SKM-1 treated with dmso at 0.1 percent for 144 hours (cell line): Measurements from ENCODE around the gene DUOXA1.
A peak's percentile ranks its signal among the peaks of the same experiment; 100 is the strongest.

Experiments
- DNase-seq: peaks from one replicate; lab custom pipeline; 2025; ENCODE audit not compliant: unreplicated experiment; lab: John Stamatoyannopoulos, UW

DUOXA1 gene, protein sequence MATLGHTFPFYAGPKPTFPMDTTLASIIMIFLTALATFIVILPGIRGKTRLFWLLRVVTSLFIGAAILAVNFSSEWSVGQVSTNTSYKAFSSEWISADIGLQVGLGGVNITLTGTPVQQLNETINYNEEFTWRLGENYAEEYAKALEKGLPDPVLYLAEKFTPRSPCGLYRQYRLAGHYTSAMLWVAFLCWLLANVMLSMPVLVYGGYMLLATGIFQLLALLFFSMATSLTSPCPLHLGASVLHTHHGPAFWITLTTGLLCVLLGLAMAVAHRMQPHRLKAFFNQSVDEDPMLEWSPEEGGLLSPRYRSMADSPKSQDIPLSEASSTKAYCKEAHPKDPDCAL

DNA sequence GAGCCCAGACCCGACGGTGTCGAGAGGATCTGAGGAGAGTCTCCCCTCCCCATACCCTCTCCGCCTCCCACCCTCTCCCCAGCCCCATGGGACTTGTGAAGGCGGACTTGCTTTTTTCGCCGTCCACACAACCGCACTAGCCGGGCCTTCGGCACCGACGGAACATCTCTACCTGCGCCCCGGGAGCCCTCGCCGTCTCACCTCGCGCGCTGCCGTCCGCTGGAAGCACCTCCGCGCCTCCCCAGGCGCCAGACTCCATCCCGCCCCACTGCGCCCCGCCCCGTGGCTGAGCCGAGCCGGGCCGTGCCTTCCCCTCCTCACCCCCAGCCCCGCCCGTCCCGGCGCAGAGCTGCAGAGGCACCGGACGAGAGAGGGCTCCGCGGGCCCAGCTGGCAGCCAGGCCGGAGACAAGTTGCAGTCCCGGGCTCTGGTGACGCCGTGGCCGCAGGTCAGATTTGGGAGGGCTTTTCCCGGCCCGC is at the start of gene DUOXA1, which contains the start of gene DUOX1:
DUOXA1 (minus strand) TSS at position 229 of the 479 bp plus-strand sequence. CDS start 6,865 bp downstream, outside the sequence.
DUOX1 (plus strand) TSS at position 344 of the 479 bp plus-strand sequence. CDS start 1,973 bp downstream, outside the sequence.
- DNase-seq = no peak

DNA sequence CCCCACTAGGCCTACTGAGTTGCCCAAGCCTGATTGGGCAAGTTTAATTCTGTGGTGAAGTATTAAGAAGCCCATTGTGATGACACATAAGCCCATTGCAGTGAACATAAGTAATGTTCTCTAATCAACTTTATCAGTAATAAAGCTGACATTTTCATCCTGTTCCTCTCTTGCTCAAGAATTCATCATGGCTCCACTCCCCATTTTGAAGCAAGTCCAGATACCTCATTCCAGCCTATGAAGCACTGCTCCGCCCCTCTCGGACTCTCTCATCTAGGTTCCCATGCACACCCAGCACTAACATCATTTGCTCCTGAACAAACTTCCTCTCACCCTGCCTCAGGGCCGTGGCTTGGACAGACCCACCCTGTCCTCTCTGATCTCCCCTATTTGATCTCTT is 47.6 kb upstream of the DUOXA1 start:
- no peak for DNase-seq

DNA sequence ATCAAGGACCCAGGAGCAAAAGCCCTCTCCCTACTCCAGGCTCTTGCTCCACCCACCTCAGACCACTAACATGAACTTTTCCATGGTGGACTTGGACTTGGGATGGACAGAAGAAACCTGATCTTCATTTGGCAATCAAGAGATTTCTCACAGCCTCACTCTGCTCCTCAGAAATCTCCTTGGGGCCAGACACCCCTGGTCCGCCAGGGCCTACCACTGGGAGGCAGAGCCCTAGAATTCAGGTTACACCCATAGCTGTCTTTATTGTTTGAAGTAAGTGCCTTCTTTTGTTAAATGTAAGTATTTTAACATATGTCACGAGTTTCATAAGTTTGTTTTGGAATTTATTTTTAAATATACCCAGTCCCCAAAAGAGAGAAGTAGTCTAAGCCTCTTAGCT is 44.9 kb upstream of the DUOXA1 start:
- DNase-seq = no peak

DNA sequence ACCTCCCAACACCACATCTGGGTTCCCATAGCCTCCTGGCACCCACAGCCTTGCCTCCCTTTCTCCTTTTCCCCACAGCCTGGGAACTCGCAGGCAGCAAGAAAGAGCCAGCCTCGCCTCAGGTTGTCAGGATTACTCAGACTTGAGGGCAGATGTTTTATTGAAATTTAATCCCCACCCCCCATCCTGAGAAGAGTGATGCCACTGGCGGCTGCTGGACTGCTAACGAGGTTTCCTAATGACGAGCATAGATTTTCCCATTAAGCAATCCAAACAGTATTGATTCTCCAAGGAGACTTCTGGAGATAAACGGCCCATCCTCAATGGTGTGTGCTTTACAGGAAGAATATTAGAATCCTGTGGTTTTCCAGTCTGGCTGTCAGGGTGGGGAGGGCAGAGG is 44.4 kb upstream of the DUOXA1 start:
- DNase-seq = no peak

DNA sequence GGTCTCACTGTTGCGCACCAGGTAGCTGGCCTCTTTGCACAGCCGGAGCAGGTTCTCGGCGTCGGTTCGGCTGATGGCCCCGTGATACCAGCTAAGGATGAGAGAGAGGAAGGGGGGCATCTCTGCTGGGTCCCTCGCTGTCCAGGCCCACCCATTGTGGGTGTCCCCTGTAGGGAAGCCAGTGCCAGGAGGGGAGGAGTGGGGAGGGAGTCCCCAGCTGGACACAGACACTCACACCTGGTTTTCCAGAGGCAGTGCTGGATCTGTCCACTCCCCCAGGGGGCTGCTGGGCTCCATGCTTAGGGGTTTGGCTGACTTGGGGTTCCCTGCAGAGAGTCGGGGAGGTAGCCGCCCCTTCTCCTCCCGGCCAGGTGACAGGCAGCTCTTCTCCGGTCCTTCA is 42.2 kb upstream of the DUOXA1 start:
- no peak for DNase-seq

DNA sequence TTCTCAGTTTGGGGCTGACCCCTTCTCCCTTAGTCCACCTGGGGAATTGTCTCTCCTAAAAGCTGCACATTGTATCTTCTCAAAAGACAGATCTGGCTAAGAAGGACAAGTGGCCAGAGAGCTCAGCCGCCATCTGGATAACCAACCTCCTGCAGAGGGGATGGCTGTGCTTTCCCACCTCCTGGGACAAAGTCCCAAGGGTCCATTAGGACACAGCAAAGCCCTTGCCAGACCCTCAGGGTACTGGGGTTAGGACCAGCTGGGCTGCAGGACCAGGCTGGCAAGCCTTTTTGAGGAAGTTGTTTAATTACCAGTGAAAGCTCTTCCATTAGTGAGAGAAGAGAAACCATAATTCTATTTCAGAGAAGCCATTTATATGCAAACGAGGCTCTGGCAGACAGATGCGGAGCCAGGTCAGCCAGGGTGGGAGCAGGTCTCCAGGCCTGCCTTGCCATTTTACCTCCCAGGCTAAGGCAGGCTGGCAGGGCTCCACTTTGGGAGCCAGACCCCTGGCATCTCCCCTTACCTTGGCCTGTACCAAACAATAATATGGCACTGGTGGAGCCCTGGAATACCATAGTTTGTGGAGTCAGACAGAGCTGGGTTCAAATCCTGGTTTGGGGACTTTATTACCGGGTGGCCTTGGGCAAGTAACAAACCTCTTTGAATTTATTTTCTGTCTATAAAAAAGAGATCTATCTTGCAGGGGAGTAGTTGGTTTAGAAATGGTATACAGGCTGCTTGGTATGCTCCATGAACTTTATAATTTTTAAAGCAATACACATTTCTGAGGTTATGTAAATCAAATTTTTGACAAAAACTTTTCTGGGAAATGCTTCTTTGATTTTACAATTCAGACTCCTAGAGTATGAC is 40.2 kb upstream of the DUOXA1 start:
- DNase-seq = no peak

DNA sequence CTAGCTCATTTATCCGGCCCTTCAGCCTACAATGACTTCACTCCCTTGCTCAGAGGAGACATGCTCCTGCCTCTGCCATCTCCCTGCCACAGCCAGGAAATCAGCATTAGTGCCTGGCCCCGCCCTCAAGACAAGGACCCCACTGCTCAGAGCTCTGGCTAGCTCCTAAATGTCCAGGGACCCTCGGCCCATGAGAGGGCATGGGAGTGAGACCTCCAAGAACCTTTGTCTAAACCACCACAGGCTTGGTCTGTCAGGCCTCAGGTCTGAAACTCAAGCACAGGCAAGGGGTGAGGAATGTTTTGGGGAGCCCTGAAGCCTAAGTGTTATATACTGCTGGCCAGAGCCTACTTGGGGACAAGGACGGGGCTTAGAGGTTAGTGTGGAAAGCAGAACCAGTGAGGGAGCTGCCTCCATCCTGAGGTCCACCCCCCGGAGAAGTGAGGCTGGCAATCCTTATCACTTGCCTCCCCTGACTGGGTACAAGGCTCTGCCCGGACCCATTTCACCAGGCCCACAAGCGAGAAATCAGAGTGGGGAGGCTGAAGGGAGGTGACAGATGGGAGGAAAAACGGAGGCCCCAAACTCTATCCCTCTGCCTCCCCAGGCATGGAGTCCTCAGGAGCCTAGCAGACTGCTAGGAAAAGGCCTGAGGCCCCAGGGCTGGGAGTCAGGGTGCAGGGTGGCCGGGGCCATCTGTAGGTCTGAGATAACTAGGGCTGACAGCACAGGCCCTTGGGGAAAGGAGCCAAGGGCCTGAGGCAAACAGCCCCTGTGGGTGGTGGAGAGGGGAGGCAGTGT is 39.3 kb upstream of the DUOXA1 start:
- no peak for DNase-seq

DNA sequence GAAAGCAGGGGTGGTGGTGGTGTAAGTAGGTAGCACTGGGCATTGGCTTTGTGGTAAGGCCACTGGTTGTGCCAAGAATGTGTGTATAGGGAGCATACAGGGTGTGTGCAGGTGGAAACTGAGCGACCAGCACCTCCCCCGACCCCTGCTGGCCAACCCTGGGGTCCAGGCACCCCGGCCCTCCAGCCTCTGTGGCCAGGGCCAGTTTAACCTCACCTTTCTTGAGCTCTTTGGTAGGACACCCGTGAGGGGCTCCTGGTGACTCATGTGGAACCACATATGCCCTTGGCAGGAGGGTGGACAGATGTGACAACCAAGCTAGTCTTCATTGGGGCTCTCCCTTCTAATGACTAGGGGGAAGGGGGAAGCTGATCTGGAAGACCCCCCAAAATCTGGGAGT is 38.6 kb upstream of the DUOXA1 start:
- DNase-seq = no peak

DNA sequence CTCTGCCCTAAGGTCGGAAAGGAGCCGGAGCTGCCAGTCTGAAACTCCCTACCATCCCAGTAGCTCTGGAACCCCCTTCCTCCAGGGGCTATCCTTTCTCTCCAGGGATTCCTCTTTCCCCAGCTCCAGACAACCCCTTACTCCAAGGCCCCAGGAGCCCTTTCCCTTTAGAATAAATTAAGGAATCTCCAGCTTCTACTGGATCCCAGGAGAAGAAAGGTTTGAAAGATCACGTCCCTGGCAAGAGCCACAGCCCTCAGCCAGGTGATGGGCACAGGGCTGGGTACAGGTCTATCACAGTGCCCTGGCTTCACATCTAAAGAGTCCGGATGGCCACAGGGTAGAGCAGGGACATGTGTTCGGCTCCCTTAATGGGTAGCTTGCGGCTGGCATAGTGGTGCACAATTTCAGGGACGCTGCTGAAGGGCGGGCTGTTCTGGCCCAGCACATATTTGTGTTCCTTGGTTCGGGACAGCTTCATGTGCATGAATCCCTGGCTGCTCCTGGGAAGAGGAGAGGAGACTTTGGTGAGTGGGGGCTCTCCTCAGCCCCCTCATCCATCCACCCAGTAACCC is 38.0 kb upstream of the DUOXA1 start:
- no peak for DNase-seq

DNA sequence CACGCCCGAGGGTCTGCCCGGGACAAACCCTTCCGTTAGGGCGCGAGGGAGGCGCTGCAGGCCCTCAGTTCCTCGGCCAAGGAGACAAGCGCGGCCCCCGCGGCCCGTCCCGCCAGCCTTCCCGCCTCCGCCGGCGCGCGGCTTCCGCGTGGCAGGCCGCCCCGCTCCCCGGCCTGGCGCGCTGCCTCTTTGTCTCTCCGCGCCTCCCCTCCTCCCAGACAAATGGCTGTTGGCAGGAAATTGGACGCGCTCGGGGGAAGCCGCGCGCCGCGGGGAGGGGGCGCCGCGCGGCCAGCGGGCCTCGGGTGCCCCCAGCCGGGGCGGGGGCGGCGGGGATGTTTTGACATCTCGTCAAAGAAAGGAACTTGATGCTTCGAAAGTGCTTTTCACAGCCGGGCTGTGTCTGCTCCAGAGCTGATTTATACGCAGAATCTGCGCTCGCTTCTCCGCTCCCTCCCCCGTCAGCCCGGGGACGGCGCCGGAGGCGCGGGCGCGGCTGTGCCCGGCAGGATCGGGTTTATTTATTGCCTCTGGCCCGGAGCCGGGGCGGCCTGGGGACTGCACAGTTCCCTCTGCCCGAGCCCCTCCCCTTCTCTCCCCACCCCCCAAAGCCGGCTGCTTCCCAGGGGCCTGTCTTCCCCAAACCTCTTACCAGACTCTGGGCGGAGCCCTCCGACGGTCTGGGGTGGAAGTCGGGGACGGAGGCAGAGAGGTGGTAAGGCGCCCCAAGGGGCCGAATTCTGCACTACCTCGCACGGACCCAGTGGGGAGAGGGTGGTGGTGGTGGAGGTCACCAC is 37.4 kb upstream of the DUOXA1 start:
- DNase-seq = peak; percentile 93

DNA sequence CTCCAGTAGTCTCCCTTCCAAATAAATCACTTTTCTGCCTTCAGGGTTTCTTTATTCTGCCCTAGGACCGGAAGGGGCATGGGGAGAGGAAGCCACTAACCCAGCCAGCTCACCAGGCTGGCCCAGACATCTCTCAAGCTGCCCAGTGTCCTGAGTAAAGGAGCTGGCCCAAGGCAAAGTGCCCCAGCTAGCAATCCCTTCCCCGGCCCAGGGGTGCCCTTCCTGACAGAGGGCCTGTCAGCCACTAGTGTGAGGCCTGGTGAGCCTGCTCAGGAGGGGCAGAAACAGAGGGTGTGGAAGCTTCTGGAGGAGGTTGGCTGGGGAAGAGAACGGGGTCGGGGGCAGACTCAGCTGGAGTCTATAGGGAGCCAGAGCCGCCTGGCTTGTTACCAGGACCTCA is 35.9 kb upstream of the DUOXA1 start:
- DNase-seq = no peak

DNA sequence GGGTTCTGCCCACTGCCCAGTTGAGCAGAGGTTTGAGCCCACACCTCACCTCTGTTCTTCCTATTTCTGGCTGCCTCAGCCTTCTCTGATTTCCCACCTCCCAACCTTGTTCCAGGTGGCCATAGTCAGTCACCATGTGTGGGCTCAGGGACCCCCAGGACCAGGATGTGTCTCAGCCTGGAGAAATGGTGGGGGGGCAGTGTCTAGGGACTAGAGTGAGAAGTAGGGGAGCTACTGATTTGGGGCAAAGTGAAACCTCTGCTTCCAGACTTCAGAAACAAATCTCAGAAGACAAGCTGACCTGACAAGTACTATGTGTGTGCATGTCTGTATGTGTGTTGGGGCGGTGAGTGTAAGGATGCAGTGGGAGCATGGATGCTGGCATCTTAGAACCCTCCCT is 35.2 kb upstream of the DUOXA1 start:
- DNase-seq = no peak

DNA sequence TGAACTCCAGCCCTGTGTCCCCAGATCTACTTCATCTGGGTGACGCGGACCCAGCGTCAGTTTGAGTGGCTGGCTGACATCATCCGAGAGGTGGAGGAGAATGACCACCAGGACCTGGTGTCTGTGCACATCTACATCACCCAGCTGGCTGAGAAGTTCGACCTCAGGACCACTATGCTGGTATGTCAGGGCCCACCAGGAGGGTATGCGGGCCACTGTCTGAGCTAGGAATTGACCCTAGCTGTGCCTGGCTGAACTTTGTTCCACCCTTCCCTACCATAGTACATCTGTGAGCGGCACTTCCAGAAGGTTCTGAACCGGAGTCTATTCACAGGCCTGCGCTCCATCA is 33.8 kb upstream of the DUOXA1 start:
- DNase-seq = no peak

DNA sequence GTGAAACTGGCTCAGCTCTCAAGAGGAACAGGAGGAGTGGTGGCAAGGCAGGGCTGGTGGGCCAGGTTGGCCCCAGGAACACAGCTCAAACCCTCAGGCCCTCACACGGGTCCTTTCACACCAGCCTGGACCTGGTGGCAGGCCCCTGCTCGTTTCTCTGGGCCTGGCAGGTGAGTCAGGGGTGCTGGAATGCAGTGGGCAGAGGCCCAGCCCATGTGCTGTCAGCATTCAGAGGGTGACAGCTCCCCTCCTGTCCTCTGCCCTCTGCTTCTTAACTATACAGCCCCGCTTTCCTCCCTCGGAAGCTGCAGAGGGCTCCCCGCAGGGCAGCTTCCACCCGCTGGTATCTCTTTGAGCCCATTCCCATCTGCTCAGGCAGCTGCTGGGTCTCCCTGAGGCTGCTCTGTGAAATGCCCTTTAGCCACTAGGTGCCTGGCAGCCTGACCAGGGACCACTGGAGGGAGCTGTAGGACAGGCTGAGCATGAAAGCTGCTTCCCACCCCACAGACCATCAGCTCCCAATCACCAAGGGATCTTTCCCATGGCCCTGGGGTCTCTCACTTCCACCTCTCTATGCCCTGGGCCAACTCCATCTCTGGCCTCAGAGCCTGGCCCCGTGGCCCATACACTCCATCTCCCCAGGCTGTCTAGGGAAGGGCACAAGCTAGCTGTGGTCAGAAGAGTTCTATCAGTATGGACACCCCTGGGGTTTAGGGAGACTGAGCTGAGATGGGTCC is 33.3 kb upstream of the DUOXA1 start:
- DNase-seq = peak; percentile 53

DNA sequence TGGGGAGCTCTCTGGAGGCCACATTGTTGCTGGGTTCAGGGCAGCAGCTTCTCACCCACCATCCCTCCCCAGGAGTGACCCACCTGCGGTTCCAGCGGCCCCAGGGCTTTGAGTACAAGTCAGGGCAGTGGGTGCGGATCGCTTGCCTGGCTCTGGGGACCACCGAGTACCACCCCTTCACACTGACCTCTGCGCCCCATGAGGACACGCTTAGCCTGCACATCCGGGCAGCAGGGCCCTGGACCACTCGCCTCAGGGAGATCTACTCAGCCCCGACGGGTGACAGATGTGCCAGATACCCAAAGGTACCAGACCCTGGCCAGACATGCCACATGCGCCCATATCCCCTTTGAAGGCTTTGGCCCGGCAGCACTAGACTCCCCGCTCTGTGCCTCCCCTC is 32.0 kb upstream of the DUOXA1 start:
- no peak for DNase-seq

DNA sequence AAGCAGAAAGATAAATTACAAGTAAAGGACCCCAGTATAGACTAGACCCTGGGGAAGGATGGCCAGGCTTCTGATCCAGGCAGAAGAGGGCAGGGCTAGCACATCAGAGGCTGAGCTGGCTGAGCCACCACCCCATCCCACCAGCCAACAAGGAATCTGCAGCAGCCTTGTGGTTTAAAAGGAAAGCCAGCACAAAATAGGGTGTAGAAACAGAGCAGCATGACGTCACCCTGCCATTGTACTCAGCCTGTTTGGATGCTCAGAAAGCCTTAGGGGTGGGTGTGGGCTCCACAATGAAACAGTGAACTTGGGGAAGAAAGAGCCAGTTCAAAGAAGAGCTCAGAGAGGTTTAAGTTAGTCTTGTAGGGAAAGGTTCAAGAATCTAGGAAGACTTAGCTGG is 28.3 kb upstream of the DUOXA1 start:
- no peak for DNase-seq

DNA sequence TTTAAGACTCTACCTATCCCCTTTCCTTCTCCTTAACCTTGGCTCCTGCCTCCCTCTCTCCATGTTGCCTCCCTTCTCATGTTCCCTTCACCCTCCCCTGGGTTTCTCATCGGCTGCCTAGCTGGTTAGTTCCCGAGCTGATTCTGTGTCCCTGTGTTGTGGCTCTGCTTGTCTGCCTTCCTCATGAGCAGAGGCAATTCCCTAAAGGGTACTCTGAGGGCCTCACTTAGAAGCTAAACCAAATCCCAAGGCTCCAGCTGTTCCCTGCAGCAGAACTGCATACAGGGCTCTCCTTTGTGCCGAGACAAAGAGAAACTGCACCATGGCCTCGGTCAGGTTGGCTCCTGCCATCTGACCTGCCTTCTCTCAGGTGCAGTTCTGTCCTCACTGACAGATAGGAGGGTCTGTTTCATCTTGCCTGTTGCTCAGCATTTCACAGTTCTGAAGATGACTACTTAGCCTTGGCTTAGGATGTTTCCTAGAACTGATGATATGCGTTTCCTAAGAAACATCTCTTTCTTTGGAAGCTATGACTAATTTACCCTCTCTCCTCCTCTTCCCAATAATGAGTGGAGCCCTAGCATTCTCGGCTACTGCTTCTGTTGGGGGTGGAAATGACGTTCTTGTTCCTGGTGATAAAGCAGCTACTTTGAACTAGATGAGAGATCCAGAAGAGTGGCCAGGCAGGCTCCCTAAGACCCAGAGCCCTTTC is 27.2 kb upstream of the DUOXA1 start:
- no peak for DNase-seq

DNA sequence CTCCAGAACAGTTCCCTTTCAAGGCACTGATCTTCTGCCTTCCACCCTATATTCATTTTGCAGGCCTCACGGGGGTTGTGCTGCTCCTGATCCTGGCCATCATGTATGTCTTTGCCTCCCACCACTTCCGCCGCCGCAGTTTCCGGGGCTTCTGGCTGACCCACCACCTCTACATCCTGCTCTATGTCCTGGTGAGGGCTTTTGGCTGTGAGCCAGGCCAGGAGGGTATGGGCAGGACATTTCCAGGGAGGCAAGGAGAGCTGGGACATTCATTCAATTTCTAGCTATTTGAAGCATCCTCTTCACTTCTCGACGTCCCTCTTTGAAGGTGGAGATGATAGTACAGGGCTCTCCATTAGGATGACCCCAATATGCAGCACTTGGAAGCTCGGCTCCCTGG is 26.1 kb upstream of the DUOXA1 start:
- DNase-seq = no peak
